ENCODE results near the gene CABP7.

CABP7 gene

DNA sequence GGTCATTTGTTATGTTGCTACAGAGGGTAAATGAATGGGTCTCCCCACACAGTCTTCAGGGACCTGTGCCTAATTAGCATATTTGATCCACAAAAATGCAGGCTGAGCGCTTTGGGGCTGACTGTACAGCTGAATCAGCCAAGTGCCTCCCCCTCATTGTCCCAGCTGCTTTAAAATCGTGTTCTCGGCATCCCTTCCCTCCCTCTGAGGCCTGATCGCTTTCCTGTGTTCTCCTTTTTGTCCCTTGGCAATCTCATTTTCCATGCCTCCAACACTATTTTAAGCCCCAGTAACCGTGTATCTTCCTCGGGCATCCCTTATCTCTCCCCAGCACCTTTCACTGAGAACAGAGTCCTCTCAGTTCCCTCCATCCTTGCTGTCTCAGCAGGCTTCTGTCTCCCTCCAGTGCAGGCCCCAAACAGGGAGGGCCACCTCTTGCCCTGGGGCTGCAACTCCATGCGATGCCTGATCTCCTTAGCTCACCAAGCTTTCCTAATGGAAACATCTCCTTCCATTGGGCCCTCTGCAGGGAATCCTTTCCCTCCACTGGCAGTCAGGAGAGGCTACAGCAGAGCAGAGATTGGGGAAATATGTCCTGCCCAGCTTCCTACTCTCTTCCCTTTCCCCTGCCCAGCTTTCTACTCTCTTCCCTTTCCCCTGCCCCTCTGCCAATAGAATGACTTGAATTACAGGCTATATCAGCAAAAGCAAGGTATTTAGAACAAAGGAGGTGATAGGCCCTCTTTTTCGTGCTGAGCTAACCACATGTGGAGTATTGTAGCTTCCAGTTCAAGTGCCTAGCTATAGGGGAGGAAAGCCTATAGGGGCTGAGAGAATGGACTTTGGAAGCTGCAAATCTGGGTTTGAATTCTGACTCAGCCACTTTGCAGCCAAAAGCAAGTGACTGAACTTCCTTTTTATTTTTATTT, 61.2 kb downstream of the CABP7 start:
- DNase-seq: no peak
